Stimulated activated memory B cell treated with anti-CD40 and anti-IgM and Interleukin-4, amounts not matched to agents 10 μg/mL and 1 μg/mL and 100 μg/mL, for 72 hours (primary cell): ENCODE results near the gene UNKL.

Experiments
- ATAC-seq: fragments of 150-1000 bp; cut with Tn5 transposase; 2 replicates; pipeline ENCODE4 v1.10.0; 2021
- H3K27ac Mint-ChIP-seq: one replicate; pipeline ENCODE4 v1.8.0; 2022; ENCODE audit warnings: mild to moderate bottlenecking, mixed read lengths
- H3K27me3 Mint-ChIP-seq: one replicate; pipeline ENCODE4 v1.8.0; 2022; ENCODE audit warnings: mixed read lengths
- H3K36me3 Mint-ChIP-seq: one replicate; pipeline ENCODE4 v1.8.0; 2022; ENCODE audit warnings: mixed read lengths
- H3K4me1 Mint-ChIP-seq: one replicate; pipeline ENCODE4 v1.8.0; 2022; ENCODE audit warnings: mixed read lengths
- H3K4me3 Mint-ChIP-seq: one replicate; pipeline ENCODE4 v1.8.0; 2022; ENCODE audit warnings: mild to moderate bottlenecking, moderate library complexity, mixed read lengths
- H3K9me3 Mint-ChIP-seq: one replicate; pipeline ENCODE4 v1.8.0; 2022; ENCODE audit warnings: mixed read lengths

The UNKL gene

DNA sequence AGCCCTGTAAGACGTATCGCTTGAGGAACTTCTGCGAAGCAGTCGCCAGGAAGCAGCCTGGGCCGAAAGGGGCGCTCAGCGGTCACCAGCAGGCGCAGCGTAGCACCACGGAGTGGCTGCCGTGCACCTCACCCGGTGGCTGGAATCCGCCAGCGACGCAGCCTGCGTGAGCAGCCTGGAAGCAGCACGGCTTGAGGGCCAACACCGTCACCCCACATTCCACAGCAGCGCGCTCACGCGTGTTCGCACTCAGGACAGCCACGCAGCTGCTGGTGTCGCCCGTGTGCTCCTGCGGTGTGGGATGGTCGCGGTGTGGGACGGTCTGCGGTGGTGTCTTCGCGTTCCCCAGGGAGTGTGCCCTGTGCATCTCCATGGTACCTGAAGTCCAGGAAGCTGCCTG is 95.5 kb downstream of the UNKL start:
- Mint-ChIP-seq H3K9me3 (no peaks in the 10 kb centered on the region), H3K4me3 (no peak overlapping the region), H3K27ac (no peak overlapping the region), H3K4me1 (peaks cover 12% of the 10 kb centered on the region), H3K36me3 (peaks cover 64% of the 10 kb centered on the region), H3K27me3 (no peaks in the 10 kb centered on the region)
- ATAC-seq = no peak

DNA sequence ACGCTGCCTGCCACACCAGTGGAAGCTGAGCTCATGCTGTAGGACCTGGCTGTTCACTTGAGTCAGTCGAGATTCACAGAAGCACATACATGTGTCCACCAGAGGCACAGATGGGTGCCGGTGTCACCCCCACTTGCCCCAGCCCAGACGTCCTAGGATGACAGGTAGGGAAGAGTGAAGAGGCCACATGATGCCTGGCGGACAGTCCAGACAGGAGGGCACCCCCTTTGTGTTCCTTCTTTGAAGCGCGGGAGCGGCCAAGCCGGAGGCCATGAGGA is 96.3 kb downstream of the UNKL start:
- H3K27me3 Mint-ChIP-seq = no peaks in the 10 kb centered on the region

DNA sequence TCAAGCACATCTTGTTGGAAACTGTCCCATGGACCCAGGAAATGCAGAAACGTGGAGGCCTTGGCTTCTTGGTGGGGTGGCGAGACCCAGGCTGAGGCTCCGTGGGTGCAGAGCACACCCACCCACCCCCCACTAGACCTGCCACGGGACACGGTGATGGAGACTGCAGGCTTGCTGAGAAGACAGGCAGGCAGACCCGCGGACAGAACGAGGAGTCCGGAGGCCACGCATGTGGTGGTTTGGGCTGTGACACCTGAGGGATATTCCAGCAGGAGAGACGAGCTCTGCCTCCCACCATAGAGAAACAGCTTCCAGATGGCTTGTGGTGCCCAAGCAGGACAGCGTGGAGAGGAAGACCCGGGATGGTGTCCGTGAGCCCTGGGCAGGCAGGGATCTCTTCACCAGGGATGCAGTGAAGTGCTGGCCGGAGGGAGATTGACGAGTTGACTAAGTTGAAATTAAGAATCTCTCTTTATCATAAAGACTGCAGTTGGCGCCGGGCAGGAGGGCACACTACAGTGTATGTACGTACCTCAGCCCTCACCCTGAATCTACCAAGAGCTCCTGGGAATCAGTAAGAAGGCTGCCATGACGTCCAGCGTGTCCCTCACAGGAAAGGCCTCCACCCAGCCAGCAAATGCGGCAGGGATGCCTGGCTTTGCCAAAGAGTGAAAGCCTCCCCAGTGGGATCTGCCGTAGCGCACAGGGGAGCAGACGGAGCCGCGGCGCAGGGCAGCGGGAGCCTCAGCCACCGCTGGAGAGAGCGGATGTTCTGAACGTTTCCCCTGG is 96.8 kb downstream of the UNKL start:
- peaks cover 59% of the 10 kb centered on the region for H3K36me3 Mint-ChIP-seq
- H3K4me1 Mint-ChIP-seq = peaks cover 21% of the 10 kb centered on the region
- no peaks in the 10 kb centered on the region for H3K9me3 Mint-ChIP-seq
- H3K4me3 Mint-ChIP-seq = no peak overlapping the region
- no peak for ATAC-seq
- H3K27ac Mint-ChIP-seq = no peak overlapping the region
- no peaks in the 10 kb centered on the region for H3K27me3 Mint-ChIP-seq

More for the DNA sequence above, 96.3 kb downstream of the UNKL start:
- Mint-ChIP-seq H3K27ac (no peak overlapping the region), H3K4me3 (no peak overlapping the region), H3K36me3 (peaks cover 57% of the 10 kb centered on the region), H3K9me3 (no peaks in the 10 kb centered on the region), H3K4me1 (peaks cover 16% of the 10 kb centered on the region)
- no peak for ATAC-seq

DNA sequence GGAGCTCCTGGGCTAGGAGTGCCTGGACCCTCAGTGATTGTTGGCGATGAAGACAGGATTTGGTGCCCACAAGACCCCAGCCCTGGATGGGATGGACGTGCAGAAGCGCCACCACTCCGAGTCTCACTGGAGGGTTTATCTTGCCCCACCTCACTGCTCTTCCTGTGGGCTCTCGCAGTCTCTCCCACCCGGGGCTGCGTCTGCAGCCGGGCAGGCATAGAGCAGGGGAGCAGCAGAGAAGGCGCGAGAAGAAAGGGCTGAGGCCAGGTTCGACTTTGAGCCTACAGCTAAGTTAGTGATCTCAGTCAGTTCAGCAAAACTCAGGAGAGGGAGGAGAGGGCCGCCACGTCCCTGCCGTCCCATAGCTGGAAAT is 98.5 kb downstream of the UNKL start:
- H3K9me3 Mint-ChIP-seq = no peaks in the 10 kb centered on the region
- no peak overlapping the region for H3K4me3 Mint-ChIP-seq
- H3K27ac Mint-ChIP-seq = no peak overlapping the region
- peaks cover 64% of the 10 kb centered on the region for H3K36me3 Mint-ChIP-seq
- no peak for ATAC-seq
- H3K27me3 Mint-ChIP-seq = no peaks in the 10 kb centered on the region
- H3K4me1 Mint-ChIP-seq = peaks cover 38% of the 10 kb centered on the region

DNA sequence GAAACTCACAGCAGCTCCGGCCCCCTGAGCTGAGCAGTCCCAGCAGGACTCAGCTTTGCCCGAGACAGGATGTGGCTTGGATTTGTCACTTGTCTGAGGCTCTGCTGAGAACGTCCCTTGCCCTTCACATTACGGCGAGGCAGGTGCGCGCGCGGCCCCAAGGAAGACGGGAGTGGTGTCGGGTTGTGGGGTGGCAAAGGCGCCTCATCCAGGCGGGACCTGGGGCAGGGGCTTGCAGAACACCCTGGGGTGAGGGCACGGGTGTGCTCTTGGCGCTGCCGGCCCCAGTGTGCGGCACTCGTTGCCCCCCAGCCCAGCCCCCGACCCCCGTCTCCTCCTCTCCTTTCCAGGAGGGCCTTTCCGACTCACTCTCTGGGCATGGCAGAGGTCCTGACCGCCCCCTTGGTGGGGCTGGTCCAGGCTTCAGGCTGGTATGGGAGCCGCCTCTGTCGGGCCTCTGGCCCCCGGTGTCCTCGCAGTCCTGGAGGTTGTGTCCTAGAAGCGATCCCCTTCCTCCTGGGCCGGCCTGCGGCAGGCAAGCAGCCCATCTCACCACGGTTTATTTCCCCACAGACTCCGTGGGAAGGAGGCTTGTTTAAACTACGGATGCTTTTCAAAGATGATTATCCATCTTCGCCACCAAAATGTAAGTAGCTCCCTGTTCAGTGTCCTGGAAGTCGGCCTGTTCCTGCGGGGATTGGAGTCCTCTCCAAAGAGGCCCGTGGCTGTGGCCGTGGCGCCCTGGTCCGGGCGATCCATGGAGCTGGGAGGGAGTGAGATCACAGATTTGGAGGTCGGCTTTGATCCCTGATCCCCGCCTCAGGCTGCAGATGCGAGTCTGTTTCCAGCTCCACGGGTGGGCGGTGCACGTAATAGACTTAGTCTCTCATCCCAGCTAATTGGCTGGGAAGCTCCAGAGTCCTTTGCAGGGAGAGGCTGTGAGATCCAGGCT is 99.1 kb downstream of the UNKL start:
- Mint-ChIP-seq H3K27ac (no peak overlapping the region), H3K27me3 (no peaks in the 10 kb centered on the region), H3K36me3 (peaks cover 68% of the 10 kb centered on the region), H3K4me1 (peaks cover 44% of the 10 kb centered on the region), H3K9me3 (no peaks in the 10 kb centered on the region), H3K4me3 (no peak overlapping the region)
- ATAC-seq = no peak

DNA sequence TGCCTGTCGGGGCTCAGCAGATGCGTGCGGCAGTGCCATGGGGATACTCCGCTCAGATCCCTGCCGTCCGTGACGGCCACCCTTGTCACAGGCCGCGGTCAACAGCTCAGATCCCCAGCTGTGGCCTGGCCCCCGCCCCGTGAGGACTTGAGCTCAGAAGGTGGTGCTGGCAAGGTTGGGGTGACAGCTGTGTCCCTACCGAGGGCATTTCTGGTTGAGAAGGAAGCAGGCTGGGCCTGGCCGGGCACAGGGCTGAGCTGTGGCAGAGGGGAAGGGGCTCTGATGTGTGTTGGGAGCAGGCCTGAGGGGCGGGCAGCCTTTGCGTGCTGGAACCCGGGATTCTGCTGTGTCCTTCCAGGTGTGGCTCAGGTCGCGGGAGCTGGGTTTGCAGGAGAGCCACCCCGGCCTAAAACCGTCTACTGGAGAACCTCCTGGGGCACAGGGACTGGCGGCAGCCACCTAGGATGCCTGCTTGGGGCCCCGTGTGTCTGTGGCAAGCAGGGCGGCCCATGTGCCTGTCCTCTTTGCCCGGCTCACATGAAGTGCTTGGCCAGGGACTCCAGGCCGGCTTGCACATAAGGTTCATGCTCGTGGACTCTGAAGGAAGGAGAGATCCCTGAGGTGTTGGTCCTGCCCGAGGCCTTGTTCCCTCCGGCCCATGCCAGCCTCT is 100.0 kb downstream of the UNKL start:
- Mint-ChIP-seq H3K27me3 (no peaks in the 10 kb centered on the region), H3K4me1 (peaks cover 49% of the 10 kb centered on the region), H3K9me3 (no peaks in the 10 kb centered on the region), H3K4me3 (no peak overlapping the region), H3K36me3 (peaks cover 66% of the 10 kb centered on the region), H3K27ac (no peak overlapping the region)
- no peak for ATAC-seq

DNA sequence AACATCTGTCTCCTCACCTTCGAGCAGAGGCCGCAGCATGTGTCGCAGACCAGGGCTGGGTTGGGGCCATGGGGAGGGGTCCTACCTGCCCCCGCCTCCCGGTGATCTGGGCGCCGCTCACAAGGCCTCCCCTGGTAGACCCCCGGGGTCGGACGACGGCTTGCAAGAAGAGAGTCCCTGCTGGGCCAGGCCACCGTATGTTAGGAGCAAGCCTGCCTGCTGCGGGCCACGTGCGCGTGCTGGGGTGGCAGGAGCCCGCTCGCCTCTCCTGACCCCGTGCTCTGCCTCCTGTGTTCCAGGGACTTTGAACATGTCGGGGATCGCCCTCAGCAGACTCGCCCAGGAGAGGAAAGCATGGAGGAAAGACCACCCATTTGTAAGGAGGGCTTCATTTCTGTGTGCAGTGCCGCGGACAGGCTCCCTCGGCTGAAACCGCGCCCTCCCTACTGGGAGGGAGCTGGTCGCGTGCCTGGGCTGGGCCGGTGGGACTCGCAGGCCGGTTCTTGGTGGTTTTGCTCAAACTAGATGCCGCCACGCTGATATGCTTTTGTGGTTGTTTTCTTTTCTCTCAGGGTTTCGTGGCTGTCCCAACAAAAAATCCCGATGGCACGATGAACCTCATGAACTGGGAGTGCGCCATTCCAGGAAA is 100.7 kb downstream of the UNKL start:
- Mint-ChIP-seq H3K4me1 (peaks cover 49% of the 10 kb centered on the region), H3K27me3 (no peaks in the 10 kb centered on the region), H3K9me3 (no peaks in the 10 kb centered on the region), H3K36me3 (peaks cover 60% of the 10 kb centered on the region), H3K27ac (no peak overlapping the region), H3K4me3 (no peak overlapping the region)
- ATAC-seq = no peak
